ENCODE results near the gene MYMX. TPM values are rescaled to one million over a fixed set of nuclear protein-coding genes. Genes with fewer than 3 reads are reported as not detected.

MYMX gene
- total RNA-seq, 1 donor from 2014 or later: not detected

DNA sequence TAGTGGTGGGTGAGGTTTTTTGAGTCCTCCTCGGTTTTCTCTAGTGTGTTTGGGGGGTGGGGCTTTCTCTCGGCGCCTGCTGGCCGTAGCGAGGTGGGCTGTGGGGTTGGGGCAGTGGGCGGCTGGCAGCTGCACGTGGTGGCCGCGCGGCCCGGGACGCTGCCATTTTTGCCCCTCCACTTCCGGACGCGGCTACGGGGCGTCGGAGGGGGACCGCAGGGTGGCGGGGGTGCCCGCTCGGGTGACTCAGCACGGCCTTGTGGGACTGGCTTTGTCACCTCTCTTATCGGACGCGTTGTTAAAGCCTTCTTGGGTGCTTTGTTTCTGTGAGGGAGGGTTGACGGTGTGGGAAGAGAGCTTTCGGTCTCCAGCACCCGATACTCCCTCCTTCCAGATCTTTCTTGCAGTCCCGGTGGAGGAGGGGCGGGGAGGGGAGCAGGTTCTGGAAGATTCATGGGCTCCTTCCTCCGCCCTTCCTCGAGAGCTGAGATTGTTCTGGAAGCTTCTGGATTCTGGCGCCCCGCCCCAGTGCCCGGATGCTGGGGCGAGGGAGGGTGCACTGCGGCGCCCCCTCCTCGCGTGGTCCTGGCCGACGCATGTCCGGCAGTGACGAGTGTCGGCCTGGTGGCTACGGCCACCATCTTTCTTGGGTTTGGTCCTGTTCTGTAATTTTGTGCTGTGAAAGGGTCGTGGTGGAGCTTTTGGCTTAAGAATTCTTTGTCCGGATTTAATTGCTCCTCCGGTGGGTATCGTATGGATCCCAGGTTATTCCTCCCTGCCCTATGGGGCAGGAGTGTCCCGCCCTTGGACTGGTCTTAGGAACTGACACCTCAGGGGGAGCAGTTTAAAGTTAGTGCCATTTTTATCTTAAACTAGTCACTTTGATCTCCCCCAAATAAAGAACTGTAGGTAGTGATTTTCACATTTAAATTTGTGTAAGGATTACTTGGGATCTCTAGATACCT, 30.9 kb downstream of the MYMX start:
- peak overlapping the region; percentile 97 to 100 for H3K4me3 ChIP-seq
- H3K4me1 ChIP-seq: peaks cover 33% of the 10 kb centered on the region
- H3K9me3 ChIP-seq: no peaks in the 10 kb centered on the region
- no peaks in the 10 kb centered on the region for H3K27me3 ChIP-seq
- intact Hi-C loops (cut with DNase I): no loop called here
- peaks cover 4 to 39% of the 10 kb centered on the region in 2 donors for H3K36me3 ChIP-seq
- TF ChIP-seq POLR2A (IDR thresholded peaks at IDR 0.05) (no peak), POLR2AphosphoS5 (IDR thresholded peaks at IDR 0.05; ENCODE audit: insufficient read depth in 1 of 2, low read depth in 1 of 2) (peak; percentile 57 to 94)
- TF ChIP-seq, protein P1, sequence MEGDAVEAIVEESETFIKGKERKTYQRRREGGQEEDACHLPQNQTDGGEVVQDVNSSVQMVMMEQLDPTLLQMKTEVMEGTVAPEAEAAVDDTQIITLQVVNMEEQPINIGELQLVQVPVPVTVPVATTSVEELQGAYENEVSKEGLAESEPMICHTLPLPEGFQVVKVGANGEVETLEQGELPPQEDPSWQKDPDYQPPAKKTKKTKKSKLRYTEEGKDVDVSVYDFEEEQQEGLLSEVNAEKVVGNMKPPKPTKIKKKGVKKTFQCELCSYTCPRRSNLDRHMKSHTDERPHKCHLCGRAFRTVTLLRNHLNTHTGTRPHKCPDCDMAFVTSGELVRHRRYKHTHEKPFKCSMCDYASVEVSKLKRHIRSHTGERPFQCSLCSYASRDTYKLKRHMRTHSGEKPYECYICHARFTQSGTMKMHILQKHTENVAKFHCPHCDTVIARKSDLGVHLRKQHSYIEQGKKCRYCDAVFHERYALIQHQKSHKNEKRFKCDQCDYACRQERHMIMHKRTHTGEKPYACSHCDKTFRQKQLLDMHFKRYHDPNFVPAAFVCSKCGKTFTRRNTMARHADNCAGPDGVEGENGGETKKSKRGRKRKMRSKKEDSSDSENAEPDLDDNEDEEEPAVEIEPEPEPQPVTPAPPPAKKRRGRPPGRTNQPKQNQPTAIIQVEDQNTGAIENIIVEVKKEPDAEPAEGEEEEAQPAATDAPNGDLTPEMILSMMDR (IDR thresholded peaks at IDR 0.05): no peak
- peak overlapping the region; percentile 100 for H3K27ac ChIP-seq
- DNase-seq (ENCODE audit: extremely low spot score in 2 of 2): no peak

DNA sequence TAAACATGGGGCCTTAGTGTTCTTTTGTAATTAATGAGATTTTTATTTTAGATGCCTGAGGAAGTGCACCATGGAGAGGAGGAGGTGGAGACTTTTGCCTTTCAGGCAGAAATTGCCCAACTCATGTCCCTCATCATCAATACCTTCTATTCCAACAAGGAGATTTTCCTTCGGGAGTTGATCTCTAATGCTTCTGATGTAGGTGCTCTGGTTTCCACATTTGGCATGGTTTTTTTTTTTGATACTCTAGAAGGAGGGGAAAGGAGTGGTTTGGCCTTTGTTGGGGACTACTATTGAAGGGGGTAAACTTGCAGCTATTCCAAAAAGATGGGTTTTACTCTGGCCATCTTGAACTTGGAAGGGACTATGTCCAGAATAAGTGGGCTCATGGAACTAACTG, 31.9 kb downstream of the MYMX start:
- H3K27me3 ChIP-seq: no peaks in the 10 kb centered on the region
- peak overlapping the region; percentile 97 to 100 for H3K4me3 ChIP-seq
- peak overlapping the region; percentile 100 for H3K27ac ChIP-seq
- intact Hi-C loops (cut with DNase I): no loop called here
- peaks cover 33% of the 10 kb centered on the region for H3K4me1 ChIP-seq
- no peak for DNase-seq (ENCODE audit: extremely low spot score in 2 of 2)
- peaks cover 4 to 49% of the 10 kb centered on the region in 2 donors for H3K36me3 ChIP-seq
- TF ChIP-seq, protein P1 (IDR thresholded peaks at IDR 0.05): no peak
- TF ChIP-seq POLR2AphosphoS5 (IDR thresholded peaks at IDR 0.05; ENCODE audit: insufficient read depth in 1 of 2, low read depth in 1 of 2) (no peak), POLR2A (IDR thresholded peaks at IDR 0.05) (no peak)
- no peaks in the 10 kb centered on the region for H3K9me3 ChIP-seq

GRCh38 chr6:44249082-44249748, 32.5 kb downstream of the MYMX start:
- Histone ChIP-seq H3K36me3 (peaks cover 4 to 55% of the 10 kb centered on the region in 2 donors), H3K4me3 (peak overlapping the region; percentile 97 to 100), H3K9me3 (no peaks in the 10 kb centered on the region), H3K4me1 (peaks cover 33% of the 10 kb centered on the region), H3K27me3 (no peaks in the 10 kb centered on the region), H3K27ac (peak overlapping the region; percentile 100)
- TF ChIP-seq, protein P1 (IDR thresholded peaks at IDR 0.05): no peak
- TF ChIP-seq POLR2A (IDR thresholded peaks at IDR 0.05): no peak
- TF ChIP-seq POLR2AphosphoS5 (IDR thresholded peaks at IDR 0.05; ENCODE audit: insufficient read depth in 1 of 2, low read depth in 1 of 2): no peak
- intact Hi-C loops (cut with DNase I): no loop called here
- DNase-seq (ENCODE audit: extremely low spot score in 2 of 2): no peak

DNA sequence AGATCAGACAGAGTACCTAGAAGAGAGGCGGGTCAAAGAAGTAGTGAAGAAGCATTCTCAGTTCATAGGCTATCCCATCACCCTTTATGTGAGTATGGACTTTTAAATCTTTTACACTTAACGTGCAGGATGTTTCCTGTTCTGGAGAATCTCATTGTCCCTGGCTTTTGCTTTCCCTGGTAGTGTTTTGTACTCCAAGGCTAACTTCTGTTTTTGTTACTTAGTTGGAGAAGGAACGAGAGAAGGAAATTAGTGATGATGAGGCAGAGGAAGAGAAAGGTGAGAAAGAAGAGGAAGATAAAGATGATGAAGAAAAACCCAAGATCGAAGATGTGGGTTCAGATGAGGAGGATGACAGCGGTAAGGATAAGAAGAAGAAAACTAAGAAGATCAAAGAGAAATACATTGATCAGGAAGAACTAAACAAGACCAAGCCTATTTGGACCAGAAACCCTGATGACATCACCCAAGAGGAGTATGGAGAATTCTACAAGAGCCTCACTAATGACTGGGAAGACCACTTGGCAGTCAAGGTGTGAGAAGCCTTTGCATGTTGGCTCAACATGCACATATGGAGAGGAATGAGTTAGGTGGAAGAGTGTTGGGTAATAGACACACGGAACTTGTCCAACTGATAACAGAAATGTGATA, 33.5 kb downstream of the MYMX start:
- TF ChIP-seq POLR2AphosphoS5 (IDR thresholded peaks at IDR 0.05; ENCODE audit: insufficient read depth in 1 of 2, low read depth in 1 of 2) (no peak), POLR2A (IDR thresholded peaks at IDR 0.05) (no peak)
- TF ChIP-seq, protein P1 (IDR thresholded peaks at IDR 0.05): no peak
- DNase-seq (ENCODE audit: extremely low spot score in 2 of 2): no peak
- peaks cover 4 to 65% of the 10 kb centered on the region in 2 donors for H3K36me3 ChIP-seq
- H3K27me3 ChIP-seq: no peaks in the 10 kb centered on the region
- H3K4me1 ChIP-seq: peaks cover 33% of the 10 kb centered on the region
- no peak overlapping the region for H3K27ac ChIP-seq
- intact Hi-C loops (cut with DNase I): no loop called here
- H3K4me3 ChIP-seq: no peak overlapping the region
- no peaks in the 10 kb centered on the region for H3K9me3 ChIP-seq
